Dermis microvascular lymphatic vessel endothelial cell (primary cell): Measurements from ENCODE around the gene MEMO1. TPM values are rescaled to one million over a fixed set of nuclear protein-coding genes. Genes with fewer than 3 reads are reported as not detected.
A peak's percentile ranks its signal among the peaks of the same experiment; 100 is the strongest.
"Not testable (repeated sequence)": the region's sequence is repeated elsewhere in the genome, so short reads cannot be mapped to it uniquely, and the experiment has no call there.

Source experiments
- DNase-seq, 2 donors: peaks; one replicate each; pipeline versions ENCODE4 v3.0.0 to v3.0.0-alpha.2; 2010; ENCODE audit warnings: low read depth in 2 of 2
- total RNA-seq: library from RNA; depleted of rRNA; stranded (reverse); fragments of >200 nt; gene quantifications from 2 replicates; pipeline ENCODE4 v1.2.1, GENCODE V29; 2014

The MEMO1 gene
- total RNA-seq, 1 donor from 2014 or later, result 34.4 TPM

DNA sequence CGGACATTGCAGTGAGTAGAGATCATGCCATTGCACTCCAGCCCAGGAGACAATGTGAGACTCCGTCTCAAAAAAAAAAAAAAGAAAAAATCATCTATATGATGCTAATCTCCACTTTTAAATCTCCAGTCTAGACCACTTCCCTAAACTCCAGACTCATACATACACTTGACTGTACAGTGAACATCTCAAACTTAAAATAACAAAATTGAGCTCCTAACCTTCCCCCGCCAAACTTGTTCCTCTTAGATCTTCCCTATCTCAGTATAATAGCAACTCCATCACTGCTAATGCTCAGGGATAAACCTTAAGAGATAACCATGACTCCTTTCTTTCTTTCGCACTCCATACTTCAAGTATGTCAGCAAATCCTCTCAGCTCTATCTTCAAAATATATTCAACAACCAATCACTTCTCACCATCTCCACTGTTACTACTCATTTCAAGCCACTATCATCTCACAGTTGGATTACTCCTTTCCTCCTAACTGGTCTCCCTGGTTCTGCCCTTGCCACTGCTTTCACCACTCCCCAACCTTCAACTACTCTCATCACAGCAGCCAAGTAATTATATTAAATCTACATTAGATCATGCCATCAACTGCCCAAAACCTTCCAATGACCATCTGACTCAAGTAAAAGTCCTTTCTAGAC, 12.0 kb downstream of the MEMO1 start:
- no peak for DNase-seq

DNA sequence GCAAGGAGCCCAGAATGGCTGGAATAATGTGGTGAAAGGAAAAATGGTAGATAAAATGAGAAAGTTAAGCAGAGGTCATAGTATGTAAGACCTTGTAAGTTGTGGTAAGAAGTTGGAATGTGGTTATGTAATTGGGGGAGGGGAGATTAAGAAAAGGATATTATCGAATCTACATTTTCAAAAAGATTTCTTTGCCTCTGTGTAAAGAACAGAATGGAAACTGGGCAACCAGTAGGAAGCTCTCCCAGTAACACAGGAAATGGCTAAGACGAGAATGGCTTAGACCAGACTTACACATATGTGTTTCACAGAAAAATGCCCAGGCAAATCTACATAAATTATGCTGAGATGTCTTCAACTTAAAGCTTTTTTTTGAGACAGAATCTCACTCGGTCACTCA, 13.2 kb downstream of the MEMO1 start:
- peak in 1 of 2 donors; percentile 39 for DNase-seq

DNA sequence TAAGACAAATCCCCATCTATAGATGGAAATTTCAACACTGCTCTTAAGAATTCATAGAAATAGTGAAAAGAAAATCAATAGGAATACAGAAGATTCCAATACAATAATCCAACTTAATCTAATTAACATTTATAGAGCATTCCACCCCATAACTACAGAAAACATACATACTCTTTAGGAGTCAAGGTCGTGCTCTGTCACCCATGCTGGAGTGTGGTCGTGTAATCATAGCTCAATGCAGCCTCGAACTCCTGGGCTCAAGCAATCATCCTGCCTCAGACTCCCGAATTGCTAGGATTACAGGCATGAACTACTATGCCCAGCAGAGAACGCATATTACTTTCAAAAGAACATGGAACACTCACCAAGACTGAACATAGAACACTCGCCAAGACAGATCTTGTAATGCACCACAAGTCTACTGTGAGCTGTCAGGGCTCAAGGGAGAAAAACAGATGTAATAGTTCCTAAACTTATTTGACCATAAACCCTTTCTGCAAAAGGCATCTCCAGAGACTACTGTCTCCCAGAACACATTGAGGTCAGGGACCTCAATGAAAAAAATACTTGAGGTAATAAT, 14.1 kb downstream of the MEMO1 start:
- DNase-seq, result no peak

DNA sequence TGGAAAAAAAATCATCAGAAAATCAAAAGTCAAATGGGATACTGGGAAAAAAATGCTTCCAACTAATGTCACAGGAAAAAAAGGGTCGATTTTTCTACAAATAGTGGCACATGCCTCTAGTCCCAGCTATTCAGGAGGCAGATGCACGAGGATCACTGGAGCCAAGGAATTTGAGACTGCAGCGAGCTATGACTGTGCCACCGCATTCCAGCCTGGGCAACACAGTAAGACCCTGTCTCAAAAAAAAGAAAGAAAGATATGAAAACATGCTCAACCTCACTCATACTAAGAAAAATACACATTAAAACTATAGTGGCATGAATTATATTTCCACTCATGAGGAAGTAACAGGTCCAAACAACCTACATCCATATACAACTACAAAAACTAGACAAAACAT, 17.9 kb downstream of the MEMO1 start:
- DNase-seq, result no peak

DNA sequence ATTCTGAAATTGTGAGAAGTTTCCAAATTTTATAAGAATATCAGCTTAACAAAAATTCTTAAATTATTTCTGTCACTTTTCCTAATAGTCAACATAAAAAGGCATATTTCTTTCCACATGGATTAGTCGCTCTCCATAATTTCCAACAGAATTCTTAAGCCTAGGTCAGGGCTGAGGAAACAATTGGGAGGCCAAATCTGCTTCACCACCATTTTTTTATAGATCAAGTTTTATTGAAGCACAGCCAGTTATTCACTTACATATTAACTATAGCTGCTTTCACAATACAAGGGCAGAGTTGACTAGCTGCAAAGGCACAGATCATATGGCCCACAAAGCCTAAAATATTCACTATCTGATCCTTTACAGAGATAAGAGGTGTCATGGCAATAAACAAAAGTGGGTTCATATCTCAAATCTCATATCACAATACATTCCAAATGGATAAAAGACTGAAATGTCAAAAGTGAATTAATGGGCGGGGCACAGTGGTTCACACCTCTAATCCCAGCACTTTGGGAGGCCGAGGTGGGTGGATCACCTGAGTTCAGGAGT, 18.7 kb downstream of the MEMO1 start:
- DNase-seq, result no peak

DNA sequence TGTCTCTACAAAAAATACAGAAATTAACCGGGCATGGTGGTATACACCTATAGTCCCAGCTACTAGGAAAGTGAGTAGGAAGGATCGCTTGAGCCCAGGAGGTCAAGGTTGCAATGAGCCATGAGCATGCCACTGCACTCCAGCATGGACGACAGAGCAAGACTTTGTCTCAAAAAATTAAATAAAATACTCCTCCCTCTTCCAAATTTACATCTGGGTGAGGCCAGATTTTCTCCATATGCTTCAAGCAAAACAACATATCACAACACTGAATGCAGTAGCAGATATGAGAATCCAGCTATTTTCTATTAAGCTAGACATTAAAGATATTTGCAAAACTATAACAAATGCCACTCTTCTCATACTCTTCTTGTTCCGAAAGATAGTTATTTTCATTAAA, 20.9 kb downstream of the MEMO1 start:
- no peak for DNase-seq

DNA sequence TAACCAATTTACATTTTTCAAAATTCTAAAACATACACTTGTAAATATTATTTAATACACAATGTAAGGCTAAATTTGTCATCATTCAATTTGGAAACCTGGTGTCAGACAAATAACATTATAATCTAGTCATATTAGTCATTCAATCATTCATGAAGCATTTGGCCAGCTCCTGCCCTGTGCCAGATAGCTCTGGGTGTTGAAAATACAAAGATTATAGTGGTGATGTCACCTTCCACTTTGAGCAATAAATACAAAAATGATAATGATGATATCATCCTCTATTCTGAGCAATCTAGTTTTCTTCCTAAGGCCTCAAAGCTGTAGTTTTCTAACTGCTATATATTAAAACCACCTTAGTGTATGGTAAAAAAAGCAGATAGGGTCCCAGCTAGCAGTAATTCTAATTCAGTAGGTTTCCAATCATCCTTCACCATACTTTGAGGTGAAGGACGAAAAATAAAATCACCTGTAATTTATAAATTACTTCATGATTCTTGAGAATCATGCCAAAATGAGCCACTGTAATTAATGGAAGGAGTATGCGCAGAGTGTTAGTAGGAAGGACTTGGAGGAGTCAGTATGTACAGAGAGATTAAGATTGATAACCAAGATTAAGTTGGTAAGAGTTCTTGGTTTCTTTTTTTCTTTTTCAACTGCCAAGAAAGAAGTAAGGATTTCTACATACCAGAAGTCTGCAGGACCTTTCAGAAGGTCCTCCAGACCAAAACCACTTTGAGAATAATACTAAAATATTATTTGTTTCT, 23.2 kb downstream of the MEMO1 start:
- DNase-seq, result peak; percentile 59 to 78

DNA sequence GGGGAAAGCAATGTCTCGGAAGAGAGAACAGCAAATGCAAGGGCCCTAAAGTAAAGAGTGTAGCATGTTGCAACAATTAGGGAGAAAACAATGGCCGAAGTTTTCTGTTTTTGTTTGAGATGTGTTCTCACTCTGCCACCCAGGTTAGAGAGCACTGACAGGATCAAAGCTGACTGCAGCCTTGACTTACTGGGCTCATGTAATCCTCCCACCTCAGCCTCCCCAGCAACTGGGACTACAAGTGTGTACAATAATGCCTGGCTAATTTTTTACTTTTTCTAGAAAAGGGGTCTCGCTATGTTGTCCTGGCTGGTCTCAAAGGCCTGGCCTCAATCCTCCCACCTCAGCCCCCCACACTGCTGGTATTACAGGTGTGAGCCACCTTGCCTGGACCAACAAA, 23.9 kb downstream of the MEMO1 start:
- DNase-seq, result no peak

DNA sequence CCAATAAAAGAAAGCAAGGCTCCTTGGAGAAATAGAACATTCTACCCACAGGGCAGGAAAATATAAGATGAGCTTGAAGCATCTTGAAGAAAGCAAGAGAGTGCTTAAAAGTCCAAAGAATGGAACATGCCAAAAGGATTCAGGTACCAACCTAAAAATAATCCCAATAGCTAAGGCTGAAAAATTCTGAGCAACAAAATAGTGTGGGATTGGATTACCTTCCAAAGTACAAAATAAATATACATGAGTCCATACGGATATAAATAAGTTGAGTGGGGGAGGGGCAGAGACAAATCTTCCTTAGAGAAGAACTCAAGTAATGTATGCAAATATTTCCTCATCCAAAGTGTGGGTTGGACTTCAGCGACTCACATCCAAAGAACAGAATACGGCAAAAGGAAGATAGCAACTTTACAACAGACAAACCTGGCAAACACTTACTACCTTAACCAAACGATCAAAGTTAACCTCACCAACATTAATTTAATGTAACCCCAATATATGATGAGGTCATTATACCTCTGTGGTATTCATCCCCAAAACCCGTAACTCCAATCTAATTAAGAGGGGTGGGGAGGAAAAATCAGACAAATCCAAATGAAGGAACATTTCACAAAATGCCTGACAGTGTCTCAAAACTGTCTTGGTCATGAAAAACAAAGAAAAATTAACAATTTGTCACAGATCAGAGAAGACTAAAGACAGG, 26.9 kb downstream of the MEMO1 start:
- DNase-seq, result no peak

DNA sequence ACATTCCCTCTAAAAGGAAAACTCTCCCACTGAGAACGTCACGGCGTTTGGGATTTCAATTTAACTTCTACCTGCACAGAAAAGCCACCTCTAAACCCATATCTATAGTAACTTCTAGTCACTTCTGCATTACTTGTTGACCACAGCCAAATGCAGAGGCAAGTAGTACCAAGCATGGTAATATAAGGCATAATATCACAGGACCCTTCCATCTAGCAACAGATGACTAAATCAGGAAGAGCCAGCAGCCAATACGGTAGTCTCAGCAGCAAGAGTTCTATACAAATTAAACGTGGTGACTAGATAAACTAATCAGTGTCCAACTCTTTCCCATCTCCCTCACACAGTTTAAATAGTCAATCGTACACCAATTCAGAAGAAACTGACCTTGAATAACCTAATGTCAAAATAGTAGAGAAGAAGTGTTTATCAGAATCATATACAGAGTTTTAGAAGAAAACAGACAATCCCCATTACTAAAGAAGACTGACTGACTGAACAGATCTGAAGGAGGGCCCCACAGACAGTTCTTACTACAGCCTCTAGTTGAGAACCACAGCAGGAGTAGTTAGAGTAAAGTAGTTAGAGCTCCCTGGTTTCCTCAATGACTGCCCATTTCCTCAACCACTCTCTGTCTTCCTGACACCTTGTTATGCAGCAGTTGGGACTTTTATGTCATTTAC, 30.0 kb downstream of the MEMO1 start:
- DNase-seq, result peak; percentile 36 to 68

DNA sequence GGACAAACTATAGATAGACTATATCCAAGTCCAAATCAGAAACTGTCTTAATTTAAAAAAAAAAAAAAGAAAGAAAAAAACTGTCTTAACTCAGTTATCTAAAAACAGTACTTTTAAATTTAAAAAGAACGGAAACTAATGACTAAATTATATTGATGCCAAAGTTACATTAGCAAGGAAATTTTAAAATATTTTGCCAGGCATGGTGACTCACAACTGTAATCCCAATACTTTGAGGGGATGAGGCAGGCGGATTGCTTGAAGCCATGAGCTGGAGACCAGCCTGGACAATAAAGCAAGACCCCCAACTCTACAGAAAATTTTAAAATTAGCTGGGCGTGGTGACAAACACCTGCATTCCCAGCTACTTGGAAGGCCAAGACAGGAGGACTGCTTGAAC, 30.9 kb downstream of the MEMO1 start:
- no peak for DNase-seq

DNA sequence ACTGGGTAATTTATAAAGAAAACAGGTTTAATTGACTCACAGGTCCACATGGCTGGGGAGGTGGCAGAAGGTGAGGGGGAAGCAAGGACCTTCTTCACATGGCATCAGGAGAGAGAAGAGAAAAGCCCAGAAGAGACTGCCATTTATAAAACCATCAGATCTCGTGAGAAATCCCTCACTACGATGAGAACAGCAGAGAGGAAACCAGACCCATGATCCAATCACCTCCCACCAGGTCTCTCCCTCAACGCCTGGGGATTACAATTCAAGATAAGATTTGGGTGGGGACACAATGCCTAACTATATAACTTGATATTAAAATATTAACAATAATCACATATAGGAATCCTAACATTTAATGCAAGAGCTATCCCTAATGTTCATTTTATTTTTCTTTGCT, 31.8 kb downstream of the MEMO1 start:
- DNase-seq, result no peak

DNA sequence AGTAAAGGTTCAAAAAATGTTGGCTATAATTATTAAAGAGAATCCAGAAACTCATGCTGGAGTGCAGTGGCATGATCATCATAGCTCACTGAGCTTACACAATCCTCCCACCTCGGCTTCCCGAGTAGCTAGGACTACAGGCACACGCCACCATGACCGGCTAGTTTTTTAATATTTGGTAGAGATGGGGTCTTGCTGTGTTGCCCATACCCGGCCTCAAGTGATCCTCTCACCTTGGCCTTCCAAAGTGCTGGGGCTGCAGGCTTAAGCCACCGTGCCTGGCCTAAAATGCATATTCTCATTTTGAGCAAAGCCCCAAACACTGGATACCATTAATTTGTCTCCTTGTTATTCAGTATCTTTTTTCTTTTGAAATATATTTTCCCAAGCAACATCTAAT, 32.4 kb downstream of the MEMO1 start:
- DNase-seq, result no peak

DNA sequence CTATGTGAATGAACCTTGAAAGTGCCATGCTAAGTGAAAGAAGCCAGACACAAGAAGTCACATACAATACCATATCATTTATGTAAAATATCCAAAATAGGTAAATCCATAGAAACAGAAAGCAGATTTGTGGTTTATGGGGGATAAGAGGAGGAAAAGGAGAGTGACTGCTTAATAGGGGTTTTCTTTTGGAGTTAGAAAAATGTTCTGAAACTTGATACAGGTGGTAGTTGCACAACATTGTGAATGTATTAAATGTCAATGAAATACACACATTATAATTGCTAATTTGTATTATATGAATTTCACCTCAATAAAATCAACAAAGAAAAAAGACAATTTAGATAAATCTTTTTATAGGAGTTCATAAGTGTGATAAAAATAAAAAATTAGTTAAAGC, 37.1 kb downstream of the MEMO1 start:
- DNase-seq, result no peak

DNA sequence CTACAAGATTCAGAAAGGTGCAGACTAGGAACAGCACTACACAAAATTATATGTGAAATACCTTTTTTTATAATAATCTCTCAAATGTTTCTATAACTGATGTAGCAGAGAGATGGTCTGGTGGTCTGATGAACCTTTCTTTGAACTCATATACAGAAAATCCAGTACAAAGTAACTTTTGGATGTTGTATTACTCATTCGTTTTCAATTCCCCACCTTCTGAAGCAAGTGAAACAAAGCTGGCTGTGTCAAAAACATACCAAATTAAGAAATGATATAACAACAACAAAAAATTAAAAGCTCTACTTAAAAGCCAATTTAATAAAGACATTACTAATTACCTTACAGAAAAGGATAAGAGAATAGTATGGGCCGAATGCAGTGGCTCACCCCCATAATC, 38.7 kb downstream of the MEMO1 start:
- DNase-seq, result no peak

DNA sequence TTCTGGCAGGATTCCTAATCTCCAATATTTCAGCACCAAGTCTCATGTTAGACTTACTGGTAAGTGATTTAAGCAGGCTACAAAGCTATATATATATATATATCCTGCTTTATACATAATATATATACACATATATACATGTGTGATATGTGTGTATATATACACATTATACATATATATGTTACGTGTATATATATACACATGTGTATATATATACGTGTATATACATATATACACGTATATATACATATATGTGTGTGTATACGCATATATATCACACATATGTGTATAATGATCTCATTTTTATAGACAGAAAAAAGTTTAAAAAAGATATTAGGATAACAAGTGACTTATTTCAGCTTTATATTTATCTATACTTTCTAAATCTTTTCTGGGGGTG, 41.6 kb downstream of the MEMO1 start:
- DNase-seq, result no peak

DNA sequence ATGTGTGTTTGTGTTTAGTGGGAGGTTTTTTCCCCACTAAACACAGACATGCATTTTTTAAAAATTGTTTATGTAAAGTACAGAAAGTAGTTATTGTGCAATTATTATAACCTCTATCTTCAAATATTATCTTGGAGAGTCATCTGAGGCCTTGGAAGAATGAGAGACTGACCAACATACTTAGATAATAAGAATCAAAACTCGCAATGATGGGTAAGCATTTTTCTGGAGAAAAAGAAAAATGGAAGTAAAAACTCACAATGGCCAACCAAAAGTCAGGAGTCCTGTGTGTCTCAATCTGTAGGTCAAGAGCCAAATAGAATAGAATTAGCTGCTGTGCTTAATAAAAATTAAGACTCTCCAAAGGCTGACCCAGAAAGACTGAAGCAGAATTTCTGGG, 43.0 kb downstream of the MEMO1 start:
- no peak for DNase-seq

DNA sequence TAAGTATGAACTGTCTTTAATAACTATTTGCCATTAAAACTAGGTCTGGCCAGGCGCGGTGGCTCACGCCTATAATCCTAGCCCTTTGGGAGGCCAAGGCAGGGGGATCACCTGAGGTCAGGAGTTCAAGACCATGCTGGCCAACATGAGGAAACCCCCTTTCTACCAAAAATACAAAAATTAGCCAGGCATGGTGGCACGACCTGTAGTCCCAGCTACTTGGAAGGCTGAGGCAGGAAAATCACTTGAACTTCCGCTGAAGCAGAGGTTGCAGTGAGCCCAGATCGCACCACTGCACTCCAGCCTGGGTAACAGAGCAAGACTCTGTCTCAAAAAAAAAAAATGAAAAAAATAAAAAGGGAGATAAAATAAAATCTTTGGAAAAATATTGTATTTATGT, 44.4 kb downstream of the MEMO1 start:
- not testable (repeated sequence) for DNase-seq

DNA sequence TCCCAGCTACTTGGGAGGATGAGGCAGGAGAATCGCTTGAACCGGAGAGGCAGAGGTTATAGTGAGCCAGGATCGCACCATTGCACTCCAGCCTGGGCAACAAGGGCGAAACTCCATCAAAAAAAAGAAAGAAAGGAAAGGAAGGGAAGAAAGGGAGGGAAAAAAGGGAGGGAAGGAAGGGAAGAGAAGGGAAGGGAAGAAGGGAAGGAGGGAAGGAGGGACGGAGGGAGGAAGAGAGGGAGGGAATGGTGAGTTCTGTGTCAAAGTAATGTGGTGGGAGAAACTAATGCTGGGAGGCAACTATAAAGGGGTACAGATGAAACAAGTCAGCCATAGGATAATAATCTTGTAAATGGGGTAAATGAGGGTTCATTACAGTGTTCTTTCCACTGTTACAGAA, 45.7 kb downstream of the MEMO1 start:
- no peak for DNase-seq

DNA sequence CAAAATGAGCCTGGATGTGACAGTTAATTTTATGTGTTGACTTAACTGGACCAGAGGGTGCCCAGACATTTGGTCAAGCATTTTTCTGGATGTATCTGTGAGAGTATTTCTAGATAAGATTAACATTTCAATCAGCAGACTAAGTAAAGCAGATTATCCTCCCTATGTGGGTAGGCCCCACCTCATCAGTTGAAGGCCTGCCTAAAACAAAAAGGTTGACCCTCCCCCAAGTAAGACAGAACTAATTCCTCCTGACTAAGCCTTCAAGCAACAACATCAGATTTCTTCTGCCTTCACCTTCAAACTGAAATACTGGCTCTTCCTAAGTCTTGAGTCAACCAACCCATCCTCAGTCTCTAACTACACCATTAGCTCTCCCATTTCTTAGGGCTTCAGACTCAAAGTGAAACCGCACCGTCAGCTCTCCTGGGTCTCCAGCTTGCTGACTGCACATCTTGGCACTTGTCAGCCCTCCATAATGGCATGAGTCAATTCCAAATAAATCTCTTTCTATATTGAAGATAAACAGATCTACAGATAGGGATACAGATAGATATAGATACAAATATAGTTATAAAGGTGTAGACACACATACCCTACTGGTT, 47.9 kb downstream of the MEMO1 start:
- no peak for DNase-seq

DNA sequence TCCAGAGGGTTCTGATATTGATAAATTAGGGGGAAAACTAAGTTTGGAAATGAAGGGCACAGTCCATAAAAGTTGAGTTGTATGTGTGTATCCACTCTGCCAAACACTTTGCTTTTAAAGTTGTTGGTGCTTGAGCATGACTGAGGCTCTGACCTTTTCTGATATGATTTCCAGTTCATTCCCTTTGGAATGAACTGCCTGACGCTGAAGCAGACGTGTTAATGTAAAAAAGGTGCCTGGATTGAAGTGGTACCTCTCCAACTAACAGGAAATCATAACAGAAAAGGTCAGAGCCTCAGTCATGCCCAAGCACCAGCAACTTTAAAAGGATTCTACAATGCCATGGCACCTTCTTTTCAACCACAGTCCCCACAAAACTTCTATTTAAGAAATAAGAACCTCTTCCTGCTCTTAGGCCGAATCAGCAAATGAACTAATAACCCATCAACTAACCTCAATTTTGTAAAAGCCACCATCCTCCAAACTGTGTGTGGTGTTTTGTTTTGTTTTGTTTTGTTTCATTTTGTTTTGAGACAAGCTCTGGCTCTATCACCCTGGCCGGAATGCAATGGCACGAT, 52.6 kb downstream of the MEMO1 start:
- no peak for DNase-seq
